Measurements from ENCODE around the gene PTPRD. TPM values are rescaled to one million over a fixed set of nuclear protein-coding genes. Genes with fewer than 3 reads are reported as not detected.

The PTPRD gene
- total and polyA plus RNA-seq, 2 experiments from 2014 or later: 11.5 to 58.0 TPM

GRCh38 chr9:8754751-8755150, 1858.1 kb downstream of the PTPRD start:
- DNase-seq (ENCODE audit: low spot score): no peak
- Histone ChIP-seq H2AFZ (no peak overlapping the region), H3K27ac (ENCODE audit: low read depth) (no peak overlapping the region), H3K9me2 (ENCODE audit: insufficient read depth) (0 out of 2 replicates have a peak, but pooled peaks cover 4% of the 10 kb centered on the region), H3F3A (replicated peaks; ENCODE audit: low read depth) (no peaks in the 10 kb centered on the region; the same call in 1 of the 2 replicates), H3K79me2 (replicated peaks; ENCODE audit: insufficient read depth) (peaks cover 9% of the 10 kb centered on the region; the same call in 1 of the 2 replicates), H3K4me2 (no peak overlapping the region), H3K4me3 (no peak overlapping the region), H4K20me1 (replicated peaks; ENCODE audit: insufficient read depth) (no peaks in the 10 kb centered on the region), H3K27me3 (ENCODE audit: insufficient read depth) (no peaks in the 10 kb centered on the region), H3K4me1 (ENCODE audit: insufficient read depth) (peaks cover 24% of the 10 kb centered on the region), H3K36me3 (ENCODE audit: insufficient read depth) (no peaks in the 10 kb centered on the region)
- Mint-ChIP-seq H3K36me3 (ENCODE audit: low read depth) (peaks cover 3% of the 10 kb centered on the region; the same call in 2 of the 3 replicates), H3K4me1 (peaks cover 24% of the 10 kb centered on the region), H3K4me3 (no peak overlapping the region), H3K27ac (no peak overlapping the region), H3K9me3 (peaks cover 2% of the 10 kb centered on the region; the same call in 1 of the 3 replicates), H3K27me3 (ENCODE audit: insufficient read depth, low read depth, poor library complexity) (peaks cover 5% of the 10 kb centered on the region)
- no peak for TF ChIP-seq CREB1 (CRISPR knock-in tag; IDR thresholded peaks at IDR 0.05; ENCODE audit: low read depth)
- TF ChIP-seq ETS1 (IDR thresholded peaks at IDR 0.05): no peak
- no peak for TF ChIP-seq ZNF331 (CRISPR knock-in tag; IDR thresholded peaks at IDR 0.05; ENCODE audit: low read depth)
- TF ChIP-seq ZNF114 (CRISPR knock-in tag; IDR thresholded peaks at IDR 0.05): no peak
- TF ChIP-seq JUNB (IDR thresholded peaks at IDR 0.05; ENCODE audit: unreplicated experiment): no peak
- ATAC-seq: no peak

- Histone ChIP-seq H3K79me2 (replicated peaks; ENCODE audit: insufficient read depth) (peaks cover 16% of the 10 kb centered on the region), H4K20me1 (replicated peaks; ENCODE audit: insufficient read depth) (no peaks in the 10 kb centered on the region), H3K4me1 (ENCODE audit: insufficient read depth) (peaks cover 28% of the 10 kb centered on the region), H3F3A (replicated peaks; ENCODE audit: low read depth) (no peaks in the 10 kb centered on the region; the same call in 1 of the 2 replicates), H3K27me3 (ENCODE audit: insufficient read depth) (no peaks in the 10 kb centered on the region), H3K4me2 (0 out of 2 replicates have a peak overlapping the region, but pooled peaks have one; percentile 16), H3K9me2 (ENCODE audit: insufficient read depth) (0 out of 2 replicates have a peak, but pooled peaks cover 4% of the 10 kb centered on the region), H3K4me3 (no peak overlapping the region), H2AFZ (no peak overlapping the region), H3K36me3 (ENCODE audit: insufficient read depth) (no peaks in the 10 kb centered on the region), H3K27ac (ENCODE audit: low read depth) (peak overlapping the region; percentile 86)
- peaks cover 32% of the 10 kb centered on the region for H3K4me1 Mint-ChIP-seq
- DNase-seq (ENCODE audit: low spot score) (peak; percentile 16), ATAC-seq (no peak)
- peaks cover 3% of the 10 kb centered on the region; the same call in 2 of the 3 replicates for H3K36me3 Mint-ChIP-seq (ENCODE audit: low read depth)
- H3K27ac Mint-ChIP-seq: 0 out of 2 replicates have a peak overlapping the region, but pooled peaks have one; percentile 33
- peaks cover 3% of the 10 kb centered on the region for H3K27me3 Mint-ChIP-seq (ENCODE audit: insufficient read depth, low read depth, poor library complexity)
- H3K9me3 Mint-ChIP-seq: peaks cover 2% of the 10 kb centered on the region; the same call in 1 of the 3 replicates
- no peak overlapping the region for H3K4me3 Mint-ChIP-seq
- TF ChIP-seq ZNF331 (CRISPR knock-in tag; IDR thresholded peaks at IDR 0.05; ENCODE audit: low read depth) (no peak), ETS1 (IDR thresholded peaks at IDR 0.05) (no peak), EZH2phosphoT487 (IDR thresholded peaks at IDR 0.05; ENCODE audit: unreplicated experiment) (no peak), CREB1 (CRISPR knock-in tag; IDR thresholded peaks at IDR 0.05; ENCODE audit: low read depth) (no peak), NANOG (IDR thresholded peaks at IDR 0.05; ENCODE audit: borderline replicate concordance) (no peak), JUNB (IDR thresholded peaks at IDR 0.05; ENCODE audit: unreplicated experiment) (no peak), ZNF462 (CRISPR knock-in tag; IDR thresholded peaks at IDR 0.05) (no peak), EZH2 (IDR thresholded peaks at IDR 0.05; ENCODE audit: low read depth, unreplicated experiment) (no peak), ZNF114 (CRISPR knock-in tag; IDR thresholded peaks at IDR 0.05) (no peak), CTCF (conservative IDR thresholded peaks at IDR 0.05; ENCODE audit: low read depth in 2 of 2) (no peak)
Measured at GRCh38 chr9:8751406-8751930, 1861.3 kb downstream of the PTPRD start.
